Dendritic cell treated with granulocyte-macrophage colony-stimulating factor and Interleukin-4, amounts not matched to agents 40 ng/mL and 50 ng/mL, for 4 days (primary cell): ENCODE data around the gene EP300.
A peak's percentile ranks its signal among the peaks of the same experiment; 100 is the strongest.
"Not testable (repeated sequence)": the region's sequence is repeated elsewhere in the genome, so short reads cannot be mapped to it uniquely, and the experiment has no call there.

Experiments used
- H3K27ac Mint-ChIP-seq: one replicate; pipeline ENCODE4 v1.8.0; 2022; ENCODE audit warnings: mild to moderate bottlenecking, mixed read lengths
- H3K27me3 Mint-ChIP-seq: one replicate; pipeline ENCODE4 v1.8.0; 2022; ENCODE audit warnings: mild to moderate bottlenecking, mixed read lengths
- H3K36me3 Mint-ChIP-seq: one replicate; pipeline ENCODE4 v1.8.0; 2022; ENCODE audit warnings: low read depth, mixed read lengths
- H3K4me1 Mint-ChIP-seq: one replicate; pipeline ENCODE4 v1.8.0; 2022; ENCODE audit warnings: low read depth, mixed read lengths
- H3K4me3 Mint-ChIP-seq: one replicate; pipeline ENCODE4 v1.8.0; 2022; ENCODE audit warnings: mild to moderate bottlenecking, moderate library complexity, mixed read lengths
- H3K9me3 Mint-ChIP-seq: one replicate; pipeline ENCODE4 v1.8.0; 2022; ENCODE audit warnings: mixed read lengths
- intact Hi-C: fragments of 100-400 bp; cut with micrococcal nuclease; formaldehyde crosslinking; loops from one replicate; pipeline ENCODE4 v1.15.0; 2022

Gene EP300

GRCh38 chr22:41067968-41068367, 24.4 kb upstream of the EP300 start:
- peaks cover 26% of the 10 kb centered on the region for H3K4me1 Mint-ChIP-seq
- peak overlapping the region; percentile 23 for H3K4me3 Mint-ChIP-seq
- not testable (repeated sequence) for H3K9me3 Mint-ChIP-seq

GRCh38 chr22:41070665-41071331, 21.6 kb upstream of the EP300 start:
- Mint-ChIP-seq H3K4me1 (peaks cover 23% of the 10 kb centered on the region), H3K36me3 (no peaks in the 10 kb centered on the region), H3K9me3 (no peaks in the 10 kb centered on the region), H3K4me3 (no peak overlapping the region), H3K27me3 (no peaks in the 10 kb centered on the region), H3K27ac (peak overlapping the region; percentile 96)
- intact Hi-C loops, result no loop called here

More at GRCh38 chr22:41067968-41068367, 24.4 kb upstream of the EP300 start:
- intact Hi-C loops, H3K27me3 Mint-ChIP-seq, H3K36me3 Mint-ChIP-seq: not testable (repeated sequence)
- peak overlapping the region; percentile 96 for H3K27ac Mint-ChIP-seq

GRCh38 chr22:41074061-41074460, 18.3 kb upstream of the EP300 start:
- intact Hi-C loops, result no loop called here
- H3K27ac Mint-ChIP-seq, result no peak overlapping the region
- no peaks in the 10 kb centered on the region for H3K27me3 Mint-ChIP-seq
- peaks cover 4% of the 10 kb centered on the region for H3K4me1 Mint-ChIP-seq
- H3K9me3 Mint-ChIP-seq, result no peaks in the 10 kb centered on the region
- no peak overlapping the region for H3K4me3 Mint-ChIP-seq
- no peaks in the 10 kb centered on the region for H3K36me3 Mint-ChIP-seq

GRCh38 chr22:41074466-41074865, 17.9 kb upstream of the EP300 start:
- H3K4me1 Mint-ChIP-seq, result no peaks in the 10 kb centered on the region
- no peak overlapping the region for H3K27ac Mint-ChIP-seq
- no peaks in the 10 kb centered on the region for H3K36me3 Mint-ChIP-seq
- H3K9me3 Mint-ChIP-seq, result no peaks in the 10 kb centered on the region
- intact Hi-C loops, result no loop called here
- no peak overlapping the region for H3K4me3 Mint-ChIP-seq
- H3K27me3 Mint-ChIP-seq, result no peaks in the 10 kb centered on the region

- Mint-ChIP-seq H3K36me3 (no peaks in the 10 kb centered on the region), H3K4me3 (no peak overlapping the region), H3K27me3 (no peaks in the 10 kb centered on the region), H3K27ac (no peak overlapping the region), H3K4me1 (peaks cover under 1% of the 10 kb centered on the region), H3K9me3 (no peaks in the 10 kb centered on the region)
- intact Hi-C loops, result no loop called here
Measured at GRCh38 chr22:41074941-41075710, 17.3 kb upstream of the EP300 start.

GRCh38 chr22:41075946-41076345, 16.4 kb upstream of the EP300 start:
- intact Hi-C loops, result no loop called here
- Mint-ChIP-seq H3K4me1 (peaks cover 9% of the 10 kb centered on the region), H3K27me3 (no peaks in the 10 kb centered on the region), H3K36me3 (no peaks in the 10 kb centered on the region), H3K9me3 (no peaks in the 10 kb centered on the region), H3K4me3 (no peak overlapping the region), H3K27ac (no peak overlapping the region)

- peaks cover 18% of the 10 kb centered on the region for H3K4me1 Mint-ChIP-seq
- no peaks in the 10 kb centered on the region for H3K9me3 Mint-ChIP-seq
- H3K4me3 Mint-ChIP-seq, result no peak overlapping the region
- no peaks in the 10 kb centered on the region for H3K36me3 Mint-ChIP-seq
- H3K27me3 Mint-ChIP-seq, result no peaks in the 10 kb centered on the region
- H3K27ac Mint-ChIP-seq, result no peak overlapping the region
- intact Hi-C loops, result no loop called here
Measured at GRCh38 chr22:41076857-41077256, 15.5 kb upstream of the EP300 start.

- H3K27ac Mint-ChIP-seq, result no peak overlapping the region
- H3K36me3 Mint-ChIP-seq, result no peaks in the 10 kb centered on the region
- H3K27me3 Mint-ChIP-seq, result no peaks in the 10 kb centered on the region
- peaks cover 25% of the 10 kb centered on the region for H3K4me1 Mint-ChIP-seq
- intact Hi-C loops, result no loop called here
- no peak overlapping the region for H3K4me3 Mint-ChIP-seq
- no peaks in the 10 kb centered on the region for H3K9me3 Mint-ChIP-seq
Measured at GRCh38 chr22:41078931-41079330, 13.5 kb upstream of the EP300 start.

GRCh38 chr22:41085842-41086241, 6.5 kb upstream of the EP300 start:
- Mint-ChIP-seq H3K9me3 (no peaks in the 10 kb centered on the region), H3K27ac (no peak overlapping the region)

GRCh38 chr22:41091132-41092022, 1.0 kb upstream of the EP300 start:
- Mint-ChIP-seq H3K4me3 (peak overlapping the region; percentile 100), H3K4me1 (peaks cover 32% of the 10 kb centered on the region), H3K36me3 (peaks cover 38% of the 10 kb centered on the region), H3K27ac (peak overlapping the region; percentile 100), H3K9me3 (no peaks in the 10 kb centered on the region), H3K27me3 (no peaks in the 10 kb centered on the region)
- intact Hi-C loops, result loop anchor here (1.0 to 5.0 kb wide), 4 partner anchors 69 to 169 kb away; partner anchors contain the start of gene RBX1

More at GRCh38 chr22:41085842-41086241, 6.5 kb upstream of the EP300 start:
- peaks cover 22% of the 10 kb centered on the region for H3K4me1 Mint-ChIP-seq
- intact Hi-C loops, result no loop called here
- no peaks in the 10 kb centered on the region for H3K27me3 Mint-ChIP-seq
- H3K36me3 Mint-ChIP-seq, result no peaks in the 10 kb centered on the region
- no peak overlapping the region for H3K4me3 Mint-ChIP-seq

GRCh38 chr22:41092847-41093411, 537 bp downstream of the EP300 start:
- peaks cover 43% of the 10 kb centered on the region for H3K4me1 Mint-ChIP-seq
- intact Hi-C loops, result loop anchor here (5.0 kb wide), 2 partner anchors 126 to 171 kb away; no protein-coding TSS in a partner anchor
- peaks cover 46% of the 10 kb centered on the region for H3K36me3 Mint-ChIP-seq
- peak overlapping the region; percentile 100 for H3K27ac Mint-ChIP-seq
- no peaks in the 10 kb centered on the region for H3K27me3 Mint-ChIP-seq
- peak overlapping the region; percentile 98 for H3K4me3 Mint-ChIP-seq
- no peaks in the 10 kb centered on the region for H3K9me3 Mint-ChIP-seq

GRCh38 chr22:41094041-41094593, 1.7 kb downstream of the EP300 start:
- no peaks in the 10 kb centered on the region for H3K27me3 Mint-ChIP-seq
- H3K27ac Mint-ChIP-seq, result peak overlapping the region; percentile 100
- H3K36me3 Mint-ChIP-seq, result peaks cover 56% of the 10 kb centered on the region
- H3K9me3 Mint-ChIP-seq, result no peaks in the 10 kb centered on the region
- H3K4me3 Mint-ChIP-seq, result peak overlapping the region; percentile 98
- peaks cover 52% of the 10 kb centered on the region for H3K4me1 Mint-ChIP-seq
- intact Hi-C loops, result loop anchor here (5.0 kb wide), 2 partner anchors 127 to 172 kb away; no protein-coding TSS in a partner anchor

- peaks cover 74% of the 10 kb centered on the region for H3K36me3 Mint-ChIP-seq
- intact Hi-C loops, result no loop called here
- no peak overlapping the region for H3K4me3 Mint-ChIP-seq
- no peak overlapping the region for H3K27ac Mint-ChIP-seq
- peaks cover 67% of the 10 kb centered on the region for H3K4me1 Mint-ChIP-seq
- no peaks in the 10 kb centered on the region for H3K9me3 Mint-ChIP-seq
- no peaks in the 10 kb centered on the region for H3K27me3 Mint-ChIP-seq
Measured at GRCh38 chr22:41096391-41096790, 4.0 kb downstream of the EP300 start.
